Activated CD8-positive, alpha-beta memory T cell treated with anti-CD3 and anti-CD28 coated beads for 48 hours (primary cell): ENCODE measurements around the gene FMNL2.
"Not testable (repeated sequence)": the region's sequence is repeated elsewhere in the genome, so short reads cannot be mapped to it uniquely, and the experiment has no call there.

ENCODE experiments used
- DNase-seq, 3 experiments: peaks; one replicate each; pipeline ENCODE4 v3.0.0-alpha.2; 2020; ENCODE audit warnings: low read depth in 2 of 3, low spot score in 2 of 3

FMNL2 gene

GRCh38 chr2:152519581-152519952 is 184.6 kb downstream of the FMNL2 start:
- DNase-seq: no peak

DNA sequence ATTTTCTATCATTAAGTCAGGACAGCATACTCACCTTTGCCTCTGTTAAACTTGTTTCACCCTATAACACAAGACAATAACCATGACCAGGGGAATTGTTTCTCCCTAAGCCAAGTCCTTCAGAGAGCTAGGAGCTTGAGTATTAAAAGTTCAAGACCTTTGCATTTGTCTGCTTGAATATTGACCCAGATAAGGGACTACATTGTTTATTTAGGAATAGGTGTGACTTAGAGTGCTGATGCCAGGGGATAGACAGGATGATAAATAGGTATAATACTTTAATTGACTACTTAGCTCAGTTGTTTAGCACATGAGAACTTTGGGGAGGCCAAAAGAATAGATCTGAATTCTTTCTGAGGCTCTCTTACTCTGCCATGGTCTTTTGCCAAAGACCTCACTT is 185.8 kb downstream of the FMNL2 start:
- no peak for DNase-seq

DNA sequence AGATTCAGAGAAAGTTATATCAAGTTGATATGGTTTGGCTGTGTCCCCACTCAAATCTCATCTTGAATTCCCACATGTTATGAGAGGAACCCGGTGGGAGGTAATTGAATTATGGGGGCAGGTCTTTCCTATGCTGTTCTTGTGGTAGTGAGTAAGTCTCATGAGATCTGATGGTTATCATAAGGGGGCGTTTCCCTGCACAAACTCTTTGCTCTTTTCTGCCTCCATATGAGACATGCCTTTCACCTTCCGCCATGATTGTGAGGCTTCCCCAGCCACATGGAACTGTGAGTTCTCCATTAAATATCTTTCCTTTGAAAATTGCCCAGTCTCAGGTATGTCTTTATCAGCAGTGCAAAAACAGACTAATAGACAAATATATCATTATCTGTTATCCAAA is 187.5 kb downstream of the FMNL2 start:
- DNase-seq: not testable (repeated sequence)

GRCh38 chr2:152523091-152523490 is 188.1 kb downstream of the FMNL2 start:
- DNase-seq: no peak

DNA sequence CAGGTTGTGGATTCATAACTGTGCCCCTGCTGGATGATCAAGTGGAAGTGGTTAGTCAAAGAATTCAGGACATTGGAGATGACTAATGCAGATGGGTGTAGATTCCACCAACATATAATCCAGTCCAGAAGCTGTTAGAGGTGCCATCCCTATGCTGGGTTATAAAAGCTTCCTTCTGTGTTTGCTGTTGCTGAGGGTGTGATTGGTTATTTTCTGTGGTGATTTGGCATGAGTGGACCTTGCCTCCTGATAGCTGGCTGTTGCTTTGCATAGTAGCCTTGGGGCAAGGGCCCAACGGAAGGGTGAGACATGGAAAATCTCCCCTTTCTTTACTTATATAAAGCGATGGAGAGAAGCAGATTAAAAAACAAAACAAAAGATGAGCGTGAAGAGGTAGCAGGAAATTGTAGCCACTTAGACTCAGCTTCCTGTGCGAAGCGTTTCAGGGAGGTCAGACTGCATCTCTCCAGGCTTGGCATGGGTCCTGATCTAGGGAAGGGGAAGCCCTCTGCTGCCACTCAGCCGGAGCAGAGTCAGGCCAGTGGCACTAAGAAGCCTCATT is 190.4 kb downstream of the FMNL2 start:
- no peak for DNase-seq

- no peak for DNase-seq
Measured at GRCh38 chr2:152529420-152530115, 194.6 kb downstream of the FMNL2 start.

DNA sequence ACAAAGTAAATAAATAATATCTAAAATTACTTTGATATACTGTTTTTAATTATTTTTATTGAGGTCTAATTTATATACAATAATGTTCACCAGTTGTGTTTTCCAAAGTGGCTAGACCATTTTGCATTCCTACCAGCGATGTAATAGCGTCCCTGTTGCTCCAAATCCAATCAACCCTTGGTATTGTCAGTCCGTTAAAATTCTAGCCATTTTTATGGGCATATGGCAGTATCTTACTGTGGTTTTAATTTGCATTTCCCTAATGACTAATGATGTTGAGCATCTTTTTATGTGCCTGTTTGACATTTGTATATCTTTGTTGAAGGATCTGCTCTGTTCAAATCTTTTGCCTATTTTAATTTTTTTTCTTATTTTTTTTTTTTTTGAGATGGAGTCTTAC is 197.3 kb downstream of the FMNL2 start:
- no peak for DNase-seq

DNA sequence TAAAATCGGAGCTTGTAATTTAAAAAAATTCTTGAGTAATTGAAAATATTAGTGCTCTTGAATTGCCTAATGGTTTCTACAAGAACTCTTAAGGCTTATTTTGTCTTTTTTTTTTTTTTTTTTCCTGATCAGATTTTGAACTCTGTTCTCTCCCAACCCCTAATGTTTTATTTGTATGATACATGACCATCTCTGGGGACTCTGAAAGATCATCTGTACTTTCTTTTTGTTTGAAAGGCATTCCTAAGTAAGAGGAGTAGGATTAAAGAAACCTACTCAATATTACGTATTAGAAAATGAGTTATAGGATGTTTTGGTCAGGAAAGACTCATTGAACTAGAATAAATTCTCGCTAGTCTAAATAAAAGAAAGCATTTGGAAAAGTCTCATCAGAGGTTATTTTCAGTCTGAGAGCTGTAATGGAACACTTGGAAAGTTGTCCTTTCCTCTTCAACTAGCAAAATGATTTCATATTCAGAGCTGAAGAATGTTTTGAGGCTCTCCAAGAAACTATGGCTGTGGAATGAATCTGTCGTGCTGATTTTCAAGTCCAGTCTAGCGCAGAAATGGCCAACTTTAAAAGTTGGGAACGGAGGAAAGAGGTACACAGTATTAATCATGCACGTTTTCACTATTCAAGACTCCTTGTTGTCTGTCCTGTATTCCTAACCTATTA is 199.6 kb downstream of the FMNL2 start:
- DNase-seq: no peak

- no peak for DNase-seq
Measured at GRCh38 chr2:152537081-152537651, 202.2 kb downstream of the FMNL2 start.

DNA sequence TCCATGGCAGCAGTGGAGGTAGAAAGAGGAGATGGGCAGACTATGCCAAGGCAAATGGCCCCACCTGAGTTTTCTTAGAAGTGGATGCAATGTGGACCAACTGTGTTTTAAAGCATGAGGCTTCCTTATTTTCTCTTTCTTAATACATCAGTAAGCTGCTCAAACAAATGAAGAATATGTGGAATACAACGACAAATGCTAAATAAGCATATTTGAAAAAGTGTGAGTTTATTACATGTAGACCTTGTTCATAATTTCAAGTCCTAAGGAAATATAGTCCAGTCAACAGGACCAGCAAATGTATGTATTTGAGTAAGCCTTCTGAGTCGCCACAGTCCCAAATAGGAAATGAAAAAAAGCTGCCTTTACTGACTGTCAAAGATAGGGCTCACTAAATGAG is 204.4 kb downstream of the FMNL2 start:
- DNase-seq: no peak

GRCh38 chr2:152541712-152542111 is 206.7 kb downstream of the FMNL2 start:
- no peak for DNase-seq

DNA sequence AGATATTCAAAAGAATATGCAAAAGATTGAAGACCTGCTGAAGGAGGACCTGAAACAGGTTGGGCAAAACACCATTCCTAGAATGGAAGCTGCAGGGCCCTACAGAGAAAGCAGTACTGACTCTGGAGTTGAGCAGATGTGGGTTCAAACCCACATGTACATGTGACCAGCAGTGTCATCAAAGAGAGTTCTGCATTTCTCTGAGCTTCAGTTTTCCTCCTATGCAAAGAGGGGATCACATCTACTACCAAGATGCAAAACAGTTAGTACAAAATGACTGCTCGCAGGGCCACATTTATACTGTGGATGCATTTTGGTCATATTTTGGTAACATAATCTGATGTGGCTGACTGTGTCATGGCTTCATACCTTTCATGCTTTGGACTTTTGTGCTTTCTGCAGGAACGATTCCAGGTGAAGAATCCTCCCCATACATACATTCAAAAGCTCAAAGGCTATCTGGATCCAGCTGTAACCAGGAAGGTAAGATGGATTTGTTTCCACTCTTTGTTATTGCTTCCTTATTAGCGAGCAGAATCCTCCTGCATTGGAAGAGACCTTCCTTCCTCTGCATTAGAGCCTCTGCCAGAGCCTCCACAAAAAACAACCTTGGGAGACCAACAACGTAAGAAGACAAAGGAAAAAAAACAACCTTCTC is 207.5 kb downstream of the FMNL2 start:
- DNase-seq: no peak

- no peak for DNase-seq
Measured at GRCh38 chr2:152542995-152543481, 208.1 kb downstream of the FMNL2 start.

DNA sequence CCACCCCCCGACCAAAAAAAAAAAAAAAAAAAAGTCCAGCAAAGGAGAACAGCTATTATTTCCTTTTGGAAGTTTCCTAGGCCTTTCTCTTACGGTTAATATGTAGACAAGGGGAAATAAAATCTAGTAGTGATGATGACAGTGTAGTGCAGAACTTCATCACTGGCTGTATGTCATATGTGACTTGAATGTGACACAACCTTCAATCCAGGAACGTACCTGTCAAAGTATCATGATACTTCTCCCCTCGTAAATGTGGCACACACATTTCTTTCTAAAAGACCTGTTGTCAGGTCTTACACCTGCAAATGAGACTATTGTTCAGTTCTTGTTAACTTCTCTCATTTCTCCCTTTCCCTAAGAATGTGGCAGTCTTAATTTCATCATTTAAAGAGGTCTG is 208.7 kb downstream of the FMNL2 start:
- no peak for DNase-seq

DNA sequence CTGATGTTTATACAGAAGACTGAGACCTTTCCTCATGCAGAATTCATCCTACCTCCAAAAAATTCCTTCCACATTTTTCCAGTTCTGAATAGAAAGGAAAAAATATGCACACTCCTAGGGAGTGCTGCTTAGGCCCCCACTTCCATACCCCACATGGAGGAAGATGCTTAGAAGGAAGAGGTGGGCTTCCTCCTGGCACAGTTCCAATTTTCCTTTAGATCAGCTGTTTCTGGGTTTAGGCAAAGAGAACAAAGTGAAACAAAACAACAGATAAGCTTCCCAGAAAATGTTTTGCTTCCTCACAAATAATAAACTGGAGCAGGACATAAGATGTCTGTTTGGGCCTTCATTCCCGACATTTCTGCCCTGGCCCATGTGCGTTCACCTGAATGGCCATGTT is 209.7 kb downstream of the FMNL2 start:
- DNase-seq: no peak

- no peak for DNase-seq
Measured at GRCh38 chr2:152546230-152546837, 211.4 kb downstream of the FMNL2 start.

GRCh38 chr2:152548111-152548875 is 213.3 kb downstream of the FMNL2 start:
- no peak for DNase-seq

GRCh38 chr2:152548996-152549395 is 214.0 kb downstream of the FMNL2 start:
- DNase-seq: no peak

GRCh38 chr2:152549423-152549822 is 214.4 kb downstream of the FMNL2 start:
- DNase-seq: no peak

GRCh38 chr2:152550386-152550785 is 215.4 kb downstream of the FMNL2 start:
- DNase-seq: no peak
